GM20431 (cell line): ENCODE results near the gene NTM.

Experiments
- in situ Hi-C: fragments of 300-500 bp; cut with MseI, MboI; formaldehyde crosslinking; loops from one replicate; pipeline ENCODE4 v1.15.0; 2020; ENCODE audit warnings: low sequenced_read_pairs; ENCODE audit not compliant: unreplicated experiment

NTM gene

GRCh38 chr11:131372234-131372962, 2.0 kb downstream of the NTM start:
- in situ Hi-C loops: no loop called here

GRCh38 chr11:131373095-131373725, 2.8 kb downstream of the NTM start:
- in situ Hi-C loops: no loop called here

- in situ Hi-C loops: no loop called here
Observed at GRCh38 chr11:131373756-131374155, 3.3 kb downstream of the NTM start.

- in situ Hi-C loops: no loop called here
Observed at GRCh38 chr11:131375421-131375820, 5.0 kb downstream of the NTM start.

- in situ Hi-C loops: no loop called here
Observed at GRCh38 chr11:131375915-131376314, 5.5 kb downstream of the NTM start.

GRCh38 chr11:131378931-131379330, 8.5 kb downstream of the NTM start:
- in situ Hi-C loops: no loop called here

GRCh38 chr11:131385763-131386390, 15.5 kb downstream of the NTM start:
- in situ Hi-C loops: no loop called here

- in situ Hi-C loops: no loop called here
Observed at GRCh38 chr11:131386408-131386807, 16.0 kb downstream of the NTM start.

- in situ Hi-C loops: no loop called here
Observed at GRCh38 chr11:131388030-131388429, 17.6 kb downstream of the NTM start.

GRCh38 chr11:131389582-131389981, 19.2 kb downstream of the NTM start:
- in situ Hi-C loops: no loop called here

- in situ Hi-C loops: no loop called here
Observed at GRCh38 chr11:131391176-131391575, 20.8 kb downstream of the NTM start.

- in situ Hi-C loops: no loop called here
Observed at GRCh38 chr11:131392528-131393255, 22.3 kb downstream of the NTM start.

- in situ Hi-C loops: no loop called here
Observed at GRCh38 chr11:131393691-131394090, 23.3 kb downstream of the NTM start.

GRCh38 chr11:131397675-131398074, 27.3 kb downstream of the NTM start:
- in situ Hi-C loops: no loop called here

- in situ Hi-C loops: no loop called here
Observed at GRCh38 chr11:131402040-131402439, 31.6 kb downstream of the NTM start.

- in situ Hi-C loops: no loop called here
Observed at GRCh38 chr11:131404010-131404409, 33.6 kb downstream of the NTM start.

- in situ Hi-C loops: no loop called here
Observed at GRCh38 chr11:131408025-131408640, 37.7 kb downstream of the NTM start.

GRCh38 chr11:131409345-131409744, 38.9 kb downstream of the NTM start:
- in situ Hi-C loops: no loop called here

GRCh38 chr11:131411636-131412035, 41.2 kb downstream of the NTM start:
- in situ Hi-C loops: no loop called here

GRCh38 chr11:131412061-131412460, 41.6 kb downstream of the NTM start:
- in situ Hi-C loops: no loop called here
